MM.1S (cell line): Measurements from ENCODE around the gene KLF1.

Source experiments
- CTCF ChIP-seq: fragments of 300-600 bp; sonication (generic); IDR thresholded peaks from 2 replicates; pipeline ENCODE4 v1.5.1; 2016; ENCODE audit warnings: antibody characterized with exemption, low read length, mixed read lengths
- EZH2 ChIP-seq: fragments of 300-600 bp; sonication (generic); optimal IDR thresholded peaks from 2 replicates; pipeline ENCODE3; 2017; ENCODE audit warnings: low read depth, mild to moderate bottlenecking, antibody characterized with exemption, low read length, mixed read lengths
- EZH2phosphoT487 ChIP-seq: fragments of 300-600 bp; sonication (generic); IDR thresholded peaks from 2 replicates; pipeline ENCODE4 v1.6.1; 2018; ENCODE audit warnings: antibody characterized with exemption, low read length

- TF ChIP-seq EZH2 (no peak), CTCF (no peak), EZH2phosphoT487 (no peak)
These were observed 44.5 kb downstream of the KLF1 start for GRCh38 chr19:12842511-12842910.
